ENCODE measurements around the gene UNC119B.
A peak's percentile ranks its signal among the peaks of the same experiment; 100 is the strongest.

The UNC119B gene

GRCh38 chr12:120687578-120688289, 22.5 kb upstream of the UNC119B start:
- intact Hi-C loops (cut with DNase I) = loop anchor here (2.0 kb wide), 2 partner anchors 25 to 217 kb away; partner anchors contain the start of gene SPPL3
- DNase-seq = peak in 1 of 10 donors; percentile 13

DNA sequence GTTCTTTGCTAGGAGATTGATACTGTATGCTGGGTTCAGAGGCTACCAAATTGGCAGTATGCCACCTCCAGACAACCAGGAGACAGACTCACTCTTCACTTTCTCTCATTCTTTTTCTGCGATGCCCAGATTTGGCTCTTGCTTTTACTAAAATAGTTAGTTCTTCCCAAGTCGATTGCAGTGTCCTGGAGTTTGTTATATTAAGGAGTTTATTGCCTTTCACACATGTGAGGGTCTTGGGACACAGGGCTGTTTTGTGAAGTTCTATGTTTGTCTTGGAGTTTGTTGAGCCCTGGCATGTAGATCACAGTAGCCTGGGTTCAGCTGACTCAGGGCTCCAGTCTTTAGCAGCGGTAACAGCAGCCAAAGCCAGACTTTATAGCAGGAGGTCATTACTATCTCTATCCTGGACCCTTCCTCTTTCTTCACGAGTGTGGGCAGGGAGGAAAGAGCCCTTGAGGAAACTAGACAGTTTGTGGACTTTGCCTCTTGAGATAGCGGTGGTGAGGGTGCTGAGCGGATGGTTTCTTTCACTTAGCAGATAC, 21.7 kb upstream of the UNC119B start:
- DNase-seq = no peak
- intact Hi-C loops (cut with DNase I) = no loop called here

DNA sequence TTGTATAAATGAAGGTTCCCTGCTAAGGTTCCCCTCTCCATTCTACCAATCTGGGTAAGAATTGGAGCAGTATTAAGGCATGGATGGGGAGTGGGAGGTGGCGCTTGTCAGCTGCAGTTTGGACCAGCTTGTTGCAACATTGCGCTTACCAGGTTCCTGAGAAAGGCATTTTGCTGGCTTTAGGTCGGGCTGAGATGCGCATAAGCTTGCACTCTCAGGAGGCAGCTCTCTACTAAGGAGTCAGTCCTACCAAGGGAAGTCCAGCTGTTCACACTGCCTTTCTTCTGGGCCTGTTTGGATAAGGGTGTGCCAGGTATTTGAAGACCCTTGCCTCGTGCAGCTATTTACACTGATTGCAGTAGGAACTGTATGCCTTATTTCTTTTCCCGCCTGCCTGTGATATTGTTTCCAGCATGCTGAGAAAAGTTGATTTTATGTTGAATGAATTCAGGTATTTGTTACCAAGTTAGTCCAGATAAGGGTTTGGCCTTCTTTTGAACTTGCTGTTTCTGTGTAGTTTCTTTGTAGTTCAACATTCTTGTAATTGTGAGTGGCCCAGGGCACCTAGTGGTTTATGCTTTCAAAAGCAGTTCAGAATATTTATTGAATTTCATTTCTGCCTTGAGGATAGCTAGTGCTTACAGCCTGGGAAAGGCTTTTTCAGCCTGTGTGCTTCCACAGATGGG, 20.7 kb upstream of the UNC119B start:
- intact Hi-C loops (cut with DNase I) = no loop called here
- DNase-seq = no peak

GRCh38 chr12:120690083-120690450, 20.2 kb upstream of the UNC119B start:
- DNase-seq = no peak
- intact Hi-C loops (cut with DNase I) = no loop called here

- intact Hi-C loops (cut with DNase I) = no loop called here
- DNase-seq = no peak
These were observed 19.3 kb upstream of the UNC119B start for GRCh38 chr12:120690978-120691377.

DNA sequence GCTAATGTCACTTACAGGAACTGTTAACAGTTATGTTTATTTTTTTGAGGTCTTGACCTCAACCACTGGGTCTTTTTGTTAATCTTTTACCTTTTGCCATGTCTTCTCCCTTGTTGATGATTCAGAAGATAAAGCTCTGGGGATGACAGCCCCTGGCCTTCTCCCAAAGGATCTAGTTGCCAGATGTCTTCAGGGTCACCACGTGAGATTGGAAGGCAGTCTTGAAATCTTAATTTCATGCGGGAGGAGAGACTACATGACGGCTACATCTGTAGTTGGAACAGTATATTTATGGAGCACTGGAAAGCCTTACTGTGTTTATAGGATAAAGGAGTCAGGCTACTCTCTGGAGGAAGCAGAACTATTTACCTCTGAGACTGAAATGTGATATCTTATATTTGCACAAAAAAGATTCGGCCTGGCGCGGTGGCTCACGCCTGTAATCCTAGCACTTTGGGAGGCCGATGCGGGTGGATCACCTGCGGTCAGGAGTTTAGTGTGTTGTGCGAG, 17.7 kb upstream of the UNC119B start:
- intact Hi-C loops (cut with DNase I) = no loop called here

DNA sequence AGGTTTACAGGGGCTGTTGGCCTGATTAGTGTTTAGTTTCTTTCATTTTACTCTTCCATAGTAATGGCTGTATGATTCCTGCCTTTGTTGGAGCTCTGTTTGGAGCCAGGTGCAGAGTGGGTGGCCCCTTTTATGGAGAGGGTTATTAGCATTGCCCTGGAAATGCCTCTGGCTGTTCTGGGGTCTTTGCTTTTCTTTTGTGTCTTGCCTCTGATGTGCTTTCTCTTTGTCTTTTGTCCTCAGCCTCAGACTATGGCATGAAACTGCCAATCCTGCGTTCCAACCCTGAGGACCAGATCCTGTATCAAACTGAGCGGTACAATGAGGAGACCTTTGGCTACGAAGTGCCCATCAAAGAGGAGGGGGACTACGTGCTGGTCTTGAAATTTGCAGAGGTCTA, 16.4 kb upstream of the UNC119B start:
- intact Hi-C loops (cut with DNase I) = no loop called here
- DNase-seq = no peak

More for the DNA sequence above, 17.7 kb upstream of the UNC119B start:
- DNase-seq = no peak

DNA sequence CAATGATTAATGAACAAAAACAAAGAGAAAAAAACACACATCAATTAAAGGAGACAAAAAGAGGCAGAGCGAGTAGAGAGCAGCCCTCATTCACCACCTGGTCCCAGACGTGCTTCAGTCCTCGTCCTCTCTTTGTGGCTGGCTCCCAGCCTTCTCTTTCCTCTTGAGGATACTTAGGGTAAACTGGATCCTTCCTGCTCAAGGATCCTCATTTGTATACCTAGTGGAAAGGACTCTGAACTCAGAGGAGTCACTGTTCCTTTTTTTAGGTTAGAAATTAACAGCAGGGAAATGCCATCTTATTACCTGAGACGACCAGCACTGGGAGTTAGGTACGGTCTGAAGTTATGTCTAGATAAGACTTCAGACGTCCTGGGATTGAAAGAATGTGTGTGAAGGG, 13.6 kb upstream of the UNC119B start:
- intact Hi-C loops (cut with DNase I) = no loop called here

GRCh38 chr12:120697344-120697743, 12.9 kb upstream of the UNC119B start:
- no peak for DNase-seq
- intact Hi-C loops (cut with DNase I) = no loop called here

More for the DNA sequence above, 13.6 kb upstream of the UNC119B start:
- no peak for DNase-seq

DNA sequence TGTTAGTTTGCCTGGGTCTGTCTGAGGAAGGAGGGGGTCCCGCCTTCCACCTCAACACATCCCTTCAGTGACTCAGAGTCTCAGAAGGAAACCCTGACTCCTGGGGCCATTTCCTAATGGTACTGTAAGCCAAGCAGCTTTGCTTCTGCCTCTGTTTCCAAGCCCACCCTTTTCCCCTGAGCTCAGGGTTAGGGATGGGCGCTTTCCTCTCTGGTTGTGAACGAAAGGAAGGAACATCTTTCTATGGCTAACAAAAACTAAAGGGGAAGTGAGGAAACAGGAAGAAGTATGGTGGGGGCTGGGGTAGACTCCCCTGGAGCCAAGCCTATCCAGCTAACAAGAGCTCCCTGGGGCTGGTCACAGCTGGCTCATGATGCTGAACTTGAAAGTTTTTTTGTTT, 11.6 kb upstream of the UNC119B start:
- intact Hi-C loops (cut with DNase I) = no loop called here
- no peak for DNase-seq

DNA sequence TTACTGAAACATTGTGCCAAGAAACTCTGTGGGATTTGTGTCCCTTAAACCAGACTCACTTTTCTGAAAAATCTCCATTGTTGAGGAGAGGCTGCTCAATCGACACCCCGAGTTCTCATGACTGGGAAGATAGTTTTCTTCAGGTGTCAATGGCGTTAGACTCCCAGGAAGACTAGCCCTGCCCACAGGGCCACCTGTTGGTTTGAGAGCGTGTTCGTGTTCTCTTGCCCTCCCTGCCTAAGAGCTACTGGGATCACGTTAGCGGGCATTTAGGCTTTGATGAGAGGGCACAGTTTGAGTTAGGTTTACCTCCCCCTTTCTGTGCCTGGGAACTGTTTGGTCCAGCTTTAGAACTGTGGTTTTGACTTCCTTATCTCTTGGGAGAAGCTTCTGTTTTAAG, 10.7 kb upstream of the UNC119B start:
- intact Hi-C loops (cut with DNase I) = no loop called here
- no peak for DNase-seq

DNA sequence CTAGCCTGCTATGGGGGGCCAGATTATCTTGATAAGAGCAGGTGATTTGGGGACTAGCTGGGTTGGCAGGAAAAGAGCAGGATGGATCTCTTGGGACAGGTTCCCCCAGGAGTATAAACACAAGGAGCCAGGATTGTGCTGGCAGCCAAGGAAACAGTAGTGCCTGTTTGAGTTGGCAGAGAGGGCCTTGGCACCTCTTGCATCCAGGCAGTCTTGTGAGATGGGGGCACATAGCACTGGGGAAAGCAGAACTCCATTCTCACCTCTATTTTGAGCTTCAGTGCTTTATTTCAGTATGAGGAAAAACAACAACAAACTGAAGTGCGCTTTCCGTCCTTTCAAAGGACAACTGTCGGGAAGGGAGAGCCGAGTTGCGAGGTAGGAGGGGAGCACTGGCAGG, 9.4 kb upstream of the UNC119B start:
- intact Hi-C loops (cut with DNase I) = no loop called here
- no peak for DNase-seq

DNA sequence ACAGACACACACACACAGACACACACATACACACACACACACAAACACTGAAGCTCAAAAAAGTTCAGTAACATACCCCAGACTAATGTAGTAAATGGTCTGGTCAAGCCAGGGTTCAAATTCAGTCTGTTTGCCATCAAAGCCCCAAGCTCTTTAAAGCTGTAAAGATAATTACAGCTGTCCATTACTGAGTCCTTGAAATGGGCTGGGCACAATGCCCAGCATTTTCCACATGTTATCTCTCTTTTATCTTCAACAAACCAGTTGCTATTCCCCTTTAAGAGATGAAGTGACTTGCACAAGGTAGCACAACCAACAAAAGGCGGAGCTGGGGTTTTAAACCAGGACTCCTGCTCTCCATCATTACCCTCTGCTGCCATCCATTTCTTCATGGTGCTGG, 7.6 kb upstream of the UNC119B start:
- DNase-seq = no peak
- intact Hi-C loops (cut with DNase I) = no loop called here

GRCh38 chr12:120703311-120703942, 6.8 kb upstream of the UNC119B start:
- intact Hi-C loops (cut with DNase I) = no loop called here
- no peak for DNase-seq

DNA sequence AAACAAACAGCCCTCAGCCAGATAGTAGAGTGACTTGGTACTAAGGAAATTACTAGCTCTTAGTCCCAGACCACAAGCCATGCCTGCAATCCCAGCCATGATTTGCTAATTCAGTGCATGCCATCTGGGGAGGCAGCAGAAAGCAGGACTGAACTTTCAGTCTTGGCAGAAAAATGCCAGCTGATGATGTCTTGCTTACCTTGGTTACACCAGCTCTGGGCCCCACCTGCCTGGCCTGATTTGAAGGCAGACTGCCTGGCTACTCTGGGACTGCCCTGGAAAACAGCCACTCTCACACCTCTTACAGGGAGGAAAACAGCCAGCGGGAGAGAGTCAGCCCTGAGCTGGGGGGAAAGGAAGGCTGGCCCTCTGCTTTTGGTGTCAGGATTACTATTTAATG, 4.6 kb upstream of the UNC119B start:
- intact Hi-C loops (cut with DNase I) = no loop called here

DNA sequence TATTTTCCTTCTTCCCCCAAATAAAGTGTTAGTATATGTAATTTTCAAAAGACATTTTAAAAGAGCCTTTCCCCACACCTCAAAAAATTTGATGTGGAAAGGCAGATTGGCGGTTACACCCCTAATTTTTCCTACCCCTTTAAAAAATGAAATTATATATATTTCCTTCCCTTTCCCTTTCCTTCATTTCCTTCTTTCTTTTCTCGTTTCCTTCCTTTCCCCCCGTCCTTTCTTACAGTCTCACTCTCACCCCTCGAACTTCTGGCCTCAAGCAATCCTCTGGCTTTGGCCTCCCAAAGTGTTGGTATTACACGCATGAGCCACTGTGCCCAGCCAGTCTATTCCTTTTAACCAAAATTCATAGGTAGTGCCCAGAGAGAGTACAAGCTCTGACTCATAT, 4.2 kb upstream of the UNC119B start:
- intact Hi-C loops (cut with DNase I) = no loop called here
- DNase-seq = no peak

More for the DNA sequence above, 4.6 kb upstream of the UNC119B start:
- no peak for DNase-seq

GRCh38 chr12:120708651-120709050, 1.6 kb upstream of the UNC119B start:
- intact Hi-C loops (cut with DNase I) = no loop called here
- DNase-seq = no peak

DNA sequence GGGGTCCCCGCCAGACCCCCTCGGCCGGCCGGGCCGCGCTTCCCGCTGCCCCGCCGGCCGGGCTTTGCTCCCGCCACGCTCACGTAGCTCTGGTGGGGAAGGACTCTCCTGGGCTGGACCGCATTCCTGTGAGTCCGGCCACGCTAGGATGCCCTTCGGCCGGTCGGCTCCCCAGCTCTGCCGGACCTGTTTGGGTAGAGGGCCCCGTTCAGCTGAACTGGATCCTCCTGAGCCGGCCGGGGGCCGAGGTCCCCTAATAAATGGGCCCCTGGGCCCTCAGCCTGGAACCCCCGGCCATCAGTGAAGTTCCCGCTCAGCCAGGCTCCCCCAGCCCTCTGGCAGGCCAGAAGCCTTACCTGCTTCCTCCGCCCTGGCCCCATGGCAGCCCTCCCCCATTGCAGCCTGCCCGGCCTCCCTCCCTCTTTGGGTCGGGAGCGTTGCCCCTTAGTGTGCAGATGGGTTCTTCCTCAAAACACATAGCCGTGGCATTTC, 593 bp downstream of the UNC119B start:
- intact Hi-C loops (cut with DNase I) = no loop called here
- DNase-seq = peak in 3 of 10 donors; percentile 17 to 81 (median 29)

GRCh38 chr12:120711411-120711810, 1.2 kb downstream of the UNC119B start:
- no peak for DNase-seq
- intact Hi-C loops (cut with DNase I) = no loop called here

GRCh38 chr12:120712610-120713009, 2.4 kb downstream of the UNC119B start:
- DNase-seq = no peak
- intact Hi-C loops (cut with DNase I) = loop anchor here (2.0 kb wide), 1 partner anchor 26 kb away; the partner anchor contains the start of gene MLEC
